ENCODE measurements around the gene NRXN3.

DNA sequence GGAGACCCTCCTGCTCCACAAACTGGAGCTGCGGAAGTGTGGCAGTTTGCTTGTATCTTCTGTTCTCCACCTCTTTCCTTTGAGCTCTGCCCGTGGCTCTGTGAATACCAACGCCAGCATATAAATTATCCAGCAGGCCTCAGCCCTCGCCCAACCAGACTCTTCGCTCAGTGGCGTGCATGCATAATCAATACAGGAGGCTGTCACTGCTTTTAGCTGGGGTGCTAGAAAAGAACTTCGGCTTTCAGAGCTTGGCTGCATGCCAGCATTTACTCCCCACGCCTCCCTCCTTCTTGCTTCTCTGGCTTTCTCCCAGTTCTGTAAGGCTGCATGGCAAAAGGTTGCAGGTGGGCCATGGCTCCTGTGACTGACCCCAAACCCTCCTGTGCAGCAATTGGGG is 26.9 kb downstream of the NRXN3 start:
- no peak for TF ChIP-seq CTCF (optimal IDR thresholded peaks at IDR 0.05 in 1 of 3, IDR thresholded peaks at IDR 0.05 in 1 of 3, conservative IDR thresholded peaks at IDR 0.05 in 1 of 3; ENCODE audit: extremely low read depth in 1 of 3, insufficient read depth in 2 of 3, low read length in 3 of 3)
- no peak for TF ChIP-seq EZH2 (IDR thresholded peaks at IDR 0.05; ENCODE audit: low read length)
